ENCODE data around the gene NRXN3.

DNA sequence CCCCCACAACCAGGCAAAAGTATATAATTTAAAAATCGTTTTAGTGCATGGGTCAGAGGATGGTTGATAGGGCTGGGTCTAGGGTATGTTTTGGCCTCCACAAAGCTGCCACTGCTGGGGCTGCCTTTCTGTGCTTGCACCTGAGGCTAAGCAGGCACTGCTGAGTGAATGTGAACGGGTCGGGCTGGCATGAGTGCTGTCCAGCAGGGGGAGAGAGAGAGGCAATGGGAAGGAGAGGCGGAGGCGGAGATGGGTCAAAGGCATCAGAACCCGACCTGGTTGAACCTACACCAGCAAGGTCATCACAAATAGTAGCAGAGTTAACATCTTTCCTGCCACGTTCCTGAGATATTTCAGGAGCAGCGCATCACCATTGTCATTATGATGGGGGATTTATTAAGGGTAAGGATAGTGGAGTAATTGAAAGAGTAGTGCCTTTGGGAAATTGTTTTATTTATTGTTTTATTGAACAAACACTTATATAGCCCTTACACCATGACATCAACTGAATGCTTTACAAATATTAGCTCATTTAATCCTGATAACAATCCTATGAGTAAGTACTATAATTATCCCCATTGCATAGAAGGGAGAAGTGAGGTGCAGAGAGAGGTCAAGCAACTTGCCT is 5.8 kb upstream of the NRXN3 start:
- TF ChIP-seq, protein P1, sequence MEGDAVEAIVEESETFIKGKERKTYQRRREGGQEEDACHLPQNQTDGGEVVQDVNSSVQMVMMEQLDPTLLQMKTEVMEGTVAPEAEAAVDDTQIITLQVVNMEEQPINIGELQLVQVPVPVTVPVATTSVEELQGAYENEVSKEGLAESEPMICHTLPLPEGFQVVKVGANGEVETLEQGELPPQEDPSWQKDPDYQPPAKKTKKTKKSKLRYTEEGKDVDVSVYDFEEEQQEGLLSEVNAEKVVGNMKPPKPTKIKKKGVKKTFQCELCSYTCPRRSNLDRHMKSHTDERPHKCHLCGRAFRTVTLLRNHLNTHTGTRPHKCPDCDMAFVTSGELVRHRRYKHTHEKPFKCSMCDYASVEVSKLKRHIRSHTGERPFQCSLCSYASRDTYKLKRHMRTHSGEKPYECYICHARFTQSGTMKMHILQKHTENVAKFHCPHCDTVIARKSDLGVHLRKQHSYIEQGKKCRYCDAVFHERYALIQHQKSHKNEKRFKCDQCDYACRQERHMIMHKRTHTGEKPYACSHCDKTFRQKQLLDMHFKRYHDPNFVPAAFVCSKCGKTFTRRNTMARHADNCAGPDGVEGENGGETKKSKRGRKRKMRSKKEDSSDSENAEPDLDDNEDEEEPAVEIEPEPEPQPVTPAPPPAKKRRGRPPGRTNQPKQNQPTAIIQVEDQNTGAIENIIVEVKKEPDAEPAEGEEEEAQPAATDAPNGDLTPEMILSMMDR (IDR thresholded peaks at IDR 0.05), result peak; percentile 86
- TF ChIP-seq EZH2phosphoT487 (IDR thresholded peaks at IDR 0.05), result no peak
